Stimulated activated CD8-positive, alpha-beta memory T cell treated with anti-CD3 and anti-CD28 coated beads, Interleukin-2, amount 100 ng/mL, for 48 hours (primary cell): ENCODE results near the gene JAKMIP1.

ENCODE experiments used
- DNase-seq, 2 donors: peaks; one replicate each; pipeline ENCODE4 v3.0.0-alpha.2; 2020; ENCODE audit warnings: low read depth in 2 of 2

Gene JAKMIP1

DNA sequence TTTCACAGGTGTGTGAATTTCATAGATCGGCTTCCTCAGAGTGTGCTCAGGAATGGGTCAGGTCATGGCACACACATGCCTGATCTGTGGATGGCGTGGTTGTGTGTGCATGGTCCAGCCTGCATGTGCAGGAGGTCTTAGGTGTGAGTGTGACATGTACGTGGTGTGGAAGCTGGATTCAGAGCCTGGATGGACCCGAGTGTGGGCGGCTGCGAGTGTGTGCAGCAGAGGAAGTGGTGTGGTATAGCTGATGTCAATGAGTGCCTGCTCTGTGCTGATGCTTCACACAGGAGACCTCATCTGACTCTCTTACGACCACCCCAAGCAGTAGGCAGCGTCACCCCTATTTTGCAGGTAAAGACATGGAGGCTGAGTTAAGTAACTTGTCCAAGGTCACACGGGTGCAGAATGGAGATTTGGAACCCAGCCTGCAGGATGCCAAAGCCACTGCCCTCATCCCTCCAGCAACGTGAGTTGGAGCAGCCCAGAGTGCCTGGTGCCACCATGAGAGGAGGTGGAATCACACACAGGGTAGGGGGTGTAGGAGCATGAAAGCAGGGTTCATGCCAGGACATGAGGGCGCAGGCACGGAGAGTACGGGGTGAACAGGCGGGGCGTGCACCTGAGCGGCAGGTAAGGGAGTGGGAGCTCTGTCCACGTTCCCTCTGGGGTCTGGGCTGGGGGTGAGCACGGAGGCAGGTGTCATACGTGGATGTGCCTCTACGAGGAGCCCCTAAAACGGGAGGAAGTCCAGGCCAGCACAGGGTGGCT is 157.9 kb downstream of the JAKMIP1 start:
- no peak for DNase-seq

DNA sequence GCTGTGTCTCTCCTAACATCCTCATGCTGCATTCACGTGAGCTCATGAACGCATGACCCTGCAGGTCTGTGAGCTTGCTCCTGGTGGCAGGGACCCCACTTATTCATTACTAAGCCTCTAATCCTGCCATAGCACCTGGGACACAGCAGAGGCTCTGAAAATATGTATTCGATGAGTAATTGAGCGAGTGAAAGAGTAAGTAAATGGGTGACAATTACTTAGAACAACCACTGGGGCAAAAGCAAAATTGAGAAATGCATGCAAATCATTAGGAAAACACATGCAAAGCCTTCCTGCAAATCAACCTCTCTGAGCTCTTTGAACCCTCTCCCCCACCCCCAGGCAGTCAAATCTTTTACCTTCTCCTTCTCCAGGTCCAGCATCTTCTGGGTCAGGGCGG is 158.5 kb downstream of the JAKMIP1 start:
- no peak for DNase-seq

GRCh38 chr4:6038711-6039110 is 161.6 kb downstream of the JAKMIP1 start:
- DNase-seq, result no peak

- no peak for DNase-seq
Observed at GRCh38 chr4:6035786-6036185, 164.6 kb downstream of the JAKMIP1 start.

- DNase-seq, result no peak
Observed at GRCh38 chr4:6033381-6033780, 167.0 kb downstream of the JAKMIP1 start.

DNA sequence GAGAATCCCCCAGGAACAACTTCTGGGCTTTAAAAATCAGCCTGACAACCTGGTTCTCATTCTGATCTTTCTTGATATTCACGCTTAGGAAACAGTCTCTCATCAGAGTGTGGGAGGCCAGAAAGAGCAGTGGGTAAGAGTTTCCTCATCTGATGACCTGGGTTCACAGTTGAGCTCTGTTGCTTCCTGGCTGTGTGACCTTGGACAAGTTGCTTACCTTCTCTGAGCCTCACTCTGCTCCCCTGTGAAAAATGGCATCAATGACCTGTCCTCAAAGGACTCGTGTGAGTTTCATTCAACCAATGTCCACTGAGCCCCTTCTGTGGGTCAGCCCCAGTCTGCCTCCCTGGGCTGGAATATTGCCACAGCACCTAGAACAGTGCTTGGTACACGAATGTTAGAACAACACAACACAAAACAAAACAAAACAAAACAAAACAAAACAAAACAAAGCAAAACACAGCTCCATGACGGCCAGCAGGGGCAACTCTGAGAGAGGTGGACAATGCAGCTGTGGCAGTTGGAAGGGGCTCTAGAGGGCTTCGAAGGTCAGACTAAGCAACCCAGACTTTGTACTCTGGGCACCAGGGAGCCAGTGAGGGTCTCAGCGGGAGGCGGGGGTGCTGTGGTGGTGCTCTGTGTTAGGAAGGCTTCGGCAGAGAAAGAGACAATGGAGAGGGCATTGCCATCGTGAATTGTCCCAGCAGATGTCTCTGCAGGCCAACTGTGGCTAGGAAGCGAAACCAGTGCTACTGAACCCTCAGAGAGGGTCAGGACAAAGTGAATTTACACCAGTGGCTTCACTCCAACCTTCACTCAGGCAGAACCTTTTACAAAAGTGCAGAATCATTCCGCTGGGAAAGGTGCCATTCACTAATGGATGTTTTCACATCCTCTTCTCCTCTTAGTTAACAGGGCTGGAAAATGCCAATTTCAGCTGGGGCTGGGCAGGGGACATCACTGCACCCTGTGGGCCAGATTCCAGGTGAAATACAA is 167.8 kb downstream of the JAKMIP1 start:
- DNase-seq, result no peak

DNA sequence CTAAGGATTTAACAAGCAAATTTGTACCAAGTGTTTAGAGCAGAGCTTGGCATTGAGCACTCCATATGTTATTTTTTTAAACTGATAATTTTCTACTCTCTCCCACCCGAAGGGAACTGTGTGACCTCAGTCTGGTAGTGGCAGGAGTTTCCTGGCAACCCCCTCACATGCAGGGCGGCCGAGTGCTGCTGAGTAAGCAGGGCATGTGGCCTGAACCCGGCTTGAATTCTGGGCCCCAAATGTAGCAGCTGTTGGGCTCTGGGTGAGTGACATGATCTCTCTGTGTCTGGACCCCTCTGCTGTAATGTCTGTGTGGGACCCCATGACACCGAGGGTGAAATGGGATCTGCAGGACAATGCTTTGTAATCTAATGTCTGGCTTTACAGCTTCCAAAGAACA is 168.5 kb downstream of the JAKMIP1 start:
- no peak for DNase-seq

- DNase-seq, result no peak
Observed at GRCh38 chr4:6030679-6031078, 169.7 kb downstream of the JAKMIP1 start.

GRCh38 chr4:6029254-6029653 is 171.1 kb downstream of the JAKMIP1 start:
- DNase-seq, result no peak

- no peak for DNase-seq
Observed at GRCh38 chr4:6028168-6028567, 172.2 kb downstream of the JAKMIP1 start.

GRCh38 chr4:6027392-6027791 is 173.0 kb downstream of the JAKMIP1 start:
- no peak for DNase-seq

GRCh38 chr4:6024313-6024960 is 175.9 kb downstream of the JAKMIP1 start:
- no peak for DNase-seq

- DNase-seq, result no peak
Observed at GRCh38 chr4:6023731-6024130, 176.6 kb downstream of the JAKMIP1 start.

- no peak for DNase-seq
Observed at GRCh38 chr4:6022607-6023288, 177.6 kb downstream of the JAKMIP1 start.

GRCh38 chr4:6021831-6022606 is 178.3 kb downstream of the JAKMIP1 start:
- DNase-seq, result no peak

GRCh38 chr4:6020613-6021012 is 179.7 kb downstream of the JAKMIP1 start:
- DNase-seq, result no peak

- peak in 1 of 2 donors; percentile 5 for DNase-seq
Observed at GRCh38 chr4:6019316-6020263, 180.8 kb downstream of the JAKMIP1 start.

DNA sequence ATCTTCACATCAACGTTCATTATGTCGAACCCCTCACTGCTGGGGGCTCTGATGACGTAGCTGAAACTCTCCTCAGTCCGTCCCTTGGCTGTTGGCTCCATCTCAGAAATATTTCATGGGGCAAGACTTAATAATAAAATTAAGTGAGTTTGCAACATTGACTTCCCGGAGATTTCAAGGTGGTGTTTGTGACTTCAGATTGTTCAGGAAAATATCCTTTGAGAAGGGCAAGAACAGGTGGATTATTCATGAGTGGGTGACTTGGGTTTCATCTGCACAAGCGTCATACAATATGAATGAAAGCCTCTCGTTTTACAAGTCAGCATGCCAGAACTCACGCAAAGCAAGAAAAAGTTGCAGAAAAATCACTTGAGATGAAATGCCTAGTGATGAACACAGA is 182.0 kb downstream of the JAKMIP1 start, which contains the start of gene C4orf50:
Gene C4orf50 (minus strand): TSS at position 101 of the 400 bp plus-strand sequence.
- no peak for DNase-seq

GRCh38 chr4:6017800-6018199 is 182.5 kb downstream of the JAKMIP1 start:
- no peak for DNase-seq

DNA sequence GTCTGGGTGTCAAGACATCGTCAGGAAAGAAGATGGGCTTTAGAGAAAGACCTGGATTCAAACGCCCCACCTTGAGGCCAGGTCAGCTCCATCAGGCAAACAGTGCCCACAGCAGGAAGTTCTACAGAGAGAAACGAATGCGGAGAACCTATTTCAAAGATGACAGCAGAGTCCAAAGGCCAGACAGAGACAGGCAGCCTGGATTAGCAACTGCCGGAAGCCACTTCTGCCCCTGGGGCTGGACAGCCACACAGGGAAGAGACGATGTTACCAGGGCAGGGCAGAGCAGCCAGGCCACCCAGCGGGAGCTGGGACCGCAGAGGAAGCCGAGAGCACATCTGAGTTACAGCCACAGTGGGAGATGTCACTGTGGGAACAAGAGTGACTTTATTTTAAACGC is 183.3 kb downstream of the JAKMIP1 start:
- no peak for DNase-seq
